Muscle layer of duodenum (tissue), 2 donors: Measurements from ENCODE around the gene SCD.
A peak's percentile ranks its signal among the peaks of the same experiment; 100 is the strongest.

Source experiments
- H3K27ac ChIP-seq: one replicate; pipeline ENCODE4 v1.7.0; 2013; ENCODE audit warnings: mild to moderate bottlenecking, low read length
- H3K27me3 ChIP-seq: one replicate; pipeline ENCODE4 v1.7.0; 2013; ENCODE audit warnings: low read depth, mild to moderate bottlenecking, control low read depth, low read length
- H3K36me3 ChIP-seq, 2 donors: one replicate each; pipeline ENCODE4 v1.7.0; 2013; ENCODE audit warnings: low read length in 2 of 2, control low read depth in 1 of 2, mild to moderate bottlenecking in 1 of 2; ENCODE audit not compliant: insufficient read depth in 2 of 2, control insufficient read depth in 1 of 2
- H3K4me1 ChIP-seq, 2 donors: one replicate each; pipeline ENCODE4 v1.7.0; 2013; ENCODE audit warnings: low read length in 2 of 2, mild to moderate bottlenecking in 2 of 2, control low read depth in 1 of 2, moderate library complexity in 1 of 2; ENCODE audit not compliant: insufficient read depth in 2 of 2, control insufficient read depth in 1 of 2
- H3K4me3 ChIP-seq, 2 donors: one replicate each; pipeline ENCODE4 v1.7.0; 2013; ENCODE audit warnings: low read length in 2 of 2, low read depth in 1 of 2, mild to moderate bottlenecking in 1 of 2
- H3K9me3 ChIP-seq, 2 donors: one replicate each; pipeline ENCODE4 v1.7.0; 2013; ENCODE audit warnings: low read length in 2 of 2, control low read depth in 1 of 2, mild to moderate bottlenecking in 1 of 2; ENCODE audit not compliant: control insufficient read depth in 1 of 2
- donor health status: healthy.

The SCD gene

GRCh38 chr10:100341953-100342626 is 4.9 kb upstream of the SCD start:
- H3K36me3 ChIP-seq = no peaks in the 10 kb centered on the region
- no peaks in the 10 kb centered on the region for H3K9me3 ChIP-seq
- H3K4me3 ChIP-seq = no peak overlapping the region
- peaks cover 0 to 10% of the 10 kb centered on the region in 2 donors for H3K4me1 ChIP-seq
- H3K27ac ChIP-seq = no peak overlapping the region
- H3K27me3 ChIP-seq = peaks cover 7% of the 10 kb centered on the region

- Histone ChIP-seq H3K27me3 (peaks cover 7% of the 10 kb centered on the region), H3K4me3 (no peak overlapping the region), H3K27ac (no peak overlapping the region), H3K4me1 (peaks cover 0 to 13% of the 10 kb centered on the region in 2 donors), H3K36me3 (no peaks in the 10 kb centered on the region), H3K9me3 (no peaks in the 10 kb centered on the region)
Observed at GRCh38 chr10:100342627-100342972, 4.4 kb upstream of the SCD start.

- Histone ChIP-seq H3K4me1 (peaks cover 0 to 23% of the 10 kb centered on the region in 2 donors), H3K9me3 (no peaks in the 10 kb centered on the region), H3K36me3 (no peaks in the 10 kb centered on the region), H3K27ac (no peak overlapping the region), H3K27me3 (peaks cover 12% of the 10 kb centered on the region), H3K4me3 (no peak overlapping the region)
Observed at GRCh38 chr10:100344241-100344788, 2.7 kb upstream of the SCD start.

- no peaks in the 10 kb centered on the region for H3K9me3 ChIP-seq
Observed at GRCh38 chr10:100345570-100346330, 1.3 kb upstream of the SCD start.

GRCh38 chr10:100346351-100346764 is 675 bp upstream of the SCD start:
- H3K36me3 ChIP-seq = no peaks in the 10 kb centered on the region
- peaks cover 0 to 23% of the 10 kb centered on the region in 2 donors for H3K4me1 ChIP-seq
- H3K9me3 ChIP-seq = no peaks in the 10 kb centered on the region
- peak overlapping the region; percentile 18 to 81 for H3K4me3 ChIP-seq
- H3K27ac ChIP-seq = no peak overlapping the region
- H3K27me3 ChIP-seq = peaks cover 12% of the 10 kb centered on the region

More at GRCh38 chr10:100345570-100346330, 1.3 kb upstream of the SCD start:
- H3K36me3 ChIP-seq = no peaks in the 10 kb centered on the region
- H3K27me3 ChIP-seq = peaks cover 12% of the 10 kb centered on the region
- H3K4me3 ChIP-seq = peak overlapping the region; percentile 18 to 81
- H3K4me1 ChIP-seq = peaks cover 0 to 23% of the 10 kb centered on the region in 2 donors
- no peak overlapping the region for H3K27ac ChIP-seq

- Histone ChIP-seq H3K9me3 (no peaks in the 10 kb centered on the region), H3K27me3 (peaks cover 12% of the 10 kb centered on the region), H3K4me3 (peak overlapping the region; percentile 75 to 81), H3K36me3 (no peaks in the 10 kb centered on the region), H3K27ac (peak overlapping the region; percentile 39), H3K4me1 (peaks cover 0 to 23% of the 10 kb centered on the region in 2 donors)
Observed at GRCh38 chr10:100347568-100348195, 649 bp downstream of the SCD start.

- H3K27ac ChIP-seq = no peak overlapping the region
- no peaks in the 10 kb centered on the region for H3K36me3 ChIP-seq
- H3K9me3 ChIP-seq = no peaks in the 10 kb centered on the region
- peaks cover 0 to 23% of the 10 kb centered on the region in 2 donors for H3K4me1 ChIP-seq
- peaks cover 12% of the 10 kb centered on the region for H3K27me3 ChIP-seq
- H3K4me3 ChIP-seq = peak overlapping the region; percentile 75 to 81
Observed at GRCh38 chr10:100348389-100348927, 1.4 kb downstream of the SCD start.

GRCh38 chr10:100349087-100349486 is 2.1 kb downstream of the SCD start:
- Histone ChIP-seq H3K27me3 (peaks cover 12% of the 10 kb centered on the region), H3K4me3 (no peak overlapping the region), H3K36me3 (no peaks in the 10 kb centered on the region), H3K4me1 (peaks cover 0 to 23% of the 10 kb centered on the region in 2 donors), H3K27ac (no peak overlapping the region), H3K9me3 (no peaks in the 10 kb centered on the region)

GRCh38 chr10:100349672-100350071 is 2.6 kb downstream of the SCD start:
- H3K4me1 ChIP-seq = peaks cover 0 to 23% of the 10 kb centered on the region in 2 donors
- H3K27ac ChIP-seq = no peak overlapping the region
- no peak overlapping the region for H3K4me3 ChIP-seq
- H3K9me3 ChIP-seq = no peaks in the 10 kb centered on the region
- no peaks in the 10 kb centered on the region for H3K36me3 ChIP-seq
- H3K27me3 ChIP-seq = peaks cover 12% of the 10 kb centered on the region

- H3K36me3 ChIP-seq = no peaks in the 10 kb centered on the region
- peaks cover 5 to 20% of the 10 kb centered on the region in 2 donors for H3K4me1 ChIP-seq
- H3K9me3 ChIP-seq = no peaks in the 10 kb centered on the region
- H3K4me3 ChIP-seq = no peak overlapping the region
- H3K27ac ChIP-seq = no peak overlapping the region
- peaks cover 7% of the 10 kb centered on the region for H3K27me3 ChIP-seq
Observed at GRCh38 chr10:100350914-100351485, 4.0 kb downstream of the SCD start.
